ENCODE data around the gene FNDC3B.

GRCh38 chr3:172312711-172313110 lies 273.3 kb downstream of the FNDC3B start:
- TF ChIP-seq CTCF (IDR thresholded peaks at IDR 0.05; ENCODE audit: low read depth, low read length), result no peak
- TF ChIP-seq POLR2A (IDR thresholded peaks at IDR 0.05; ENCODE audit: extremely low read depth, insufficient read length), result no peak
- TF ChIP-seq MAX (IDR thresholded peaks at IDR 0.05; ENCODE audit: low read depth, low read length), result no peak
- TF ChIP-seq MYC (IDR thresholded peaks at IDR 0.05; ENCODE audit: low read depth, low read length), result no peak
